IMR-90 (cell line): Measurements from ENCODE around the gene CCDC177. TPM values are rescaled to one million over a fixed set of nuclear protein-coding genes. Genes with fewer than 3 reads are reported as not detected.

Experiments
- ATAC-seq: fragments of 200-7000 bp; cut with Tn5 transposase; 2 replicates; pipeline ENCODE4 v1.9.1; 2020; ENCODE audit warnings: low read depth, mild to moderate bottlenecking, moderate library complexity
- BruUV-seq: library from RNA; stranded (reverse); fragments of 400-500 nt; replicated peaks from 2 replicates; lab custom pipeline; 2021; lab: Mats Ljungman, UMichigan
- CTCF ChIA-PET: fragments of 300-600 bp; formaldehyde crosslinking; extraction: SDS; loops from one replicate; lab custom pipeline; 2021; ENCODE audit warnings: antibody characterized with exemption; lab: Yijun Ruan, JAX
- POLR2A ChIA-PET: fragments of 300-600 bp; sonication (Branson Sonifier 250); formaldehyde crosslinking; loops from one replicate; lab custom pipeline; 2022; ENCODE audit warnings: antibody characterized with exemption; ENCODE audit not compliant: unreplicated experiment; lab: Charles Lee
- DNase-seq: peaks from one replicate; pipeline ENCODE4 v3.0.0; 2013
- H2AFZ ChIP-seq: replicated peaks from 2 replicates; pipeline ENCODE3; 2013; ENCODE audit warnings: low read length, mild to moderate bottlenecking; ENCODE audit not compliant: poor library complexity
- H2AK5ac ChIP-seq: 2 replicates; pipeline ENCODE4 v1.6.1; 2013; ENCODE audit warnings: low read depth, low read length, inconsistent platforms
- H2AK9ac ChIP-seq: replicated peaks from 2 replicates; pipeline ENCODE3; 2013; ENCODE audit warnings: mild to moderate bottlenecking, low read depth, low read length, moderate library complexity; ENCODE audit not compliant: poor library complexity
- H2BK120ac ChIP-seq: 2 replicates; pipeline ENCODE4 v1.6.1; 2013; ENCODE audit warnings: low read depth, low read length, inconsistent platforms
- H2BK15ac ChIP-seq: 3 replicates; pipeline ENCODE4 v1.6.1; 2013; ENCODE audit warnings: low read depth, low read length, inconsistent platforms
- H2BK20ac ChIP-seq: 2 replicates; pipeline ENCODE4 v1.6.1; 2013; ENCODE audit warnings: low read depth, mild to moderate bottlenecking, inconsistent platforms, low read length, moderate library complexity
- H2BK5ac ChIP-seq: 2 replicates; pipeline ENCODE4 v1.6.1; 2013; ENCODE audit warnings: mild to moderate bottlenecking, low read depth, low read length, inconsistent platforms; ENCODE audit not compliant: poor library complexity, severe bottlenecking
- H3K14ac ChIP-seq: replicated peaks from 2 replicates; pipeline ENCODE4 v1.6.1; 2013; ENCODE audit warnings: low read depth, low read length, inconsistent platforms
- H3K18ac ChIP-seq: 2 replicates; pipeline ENCODE4 v1.6.1; 2013; ENCODE audit warnings: low read depth, low read length, control low read depth
- H3K23ac ChIP-seq: 2 replicates; pipeline ENCODE4 v1.6.1; 2013; ENCODE audit warnings: low read depth, low read length, inconsistent platforms
- H3K27ac ChIP-seq: 2 replicates; pipeline ENCODE4 v1.5.1; 2013; ENCODE audit warnings: mild to moderate bottlenecking, control low read depth, low read length; ENCODE audit not compliant: insufficient read depth
- H3K27me3 ChIP-seq: 2 replicates; pipeline ENCODE4 v1.6.1; 2013; ENCODE audit warnings: low read length; ENCODE audit not compliant: control insufficient read depth, insufficient read depth
- H3K36me3 ChIP-seq: 2 replicates; pipeline ENCODE4 v1.6.1; 2013; ENCODE audit warnings: low read length, mixed read lengths; ENCODE audit not compliant: control insufficient read depth, insufficient read depth
- H3K4ac ChIP-seq: 2 replicates; pipeline ENCODE4 v1.6.1; 2013; ENCODE audit warnings: low read depth, low read length, inconsistent platforms
- H3K4me1 ChIP-seq: 2 replicates; pipeline ENCODE4 v1.6.1; 2013; ENCODE audit warnings: low read length, mixed read lengths; ENCODE audit not compliant: control insufficient read depth, insufficient read depth
- H3K4me2 ChIP-seq: 2 replicates; pipeline ENCODE4 v1.6.1; 2013; ENCODE audit warnings: low read depth, mild to moderate bottlenecking, control low read depth, low read length, moderate library complexity
- H3K4me3 ChIP-seq: 2 replicates; pipeline ENCODE4 v1.5.1; 2013; ENCODE audit warnings: low read depth, mild to moderate bottlenecking, control low read depth, low read length, moderate library complexity; ENCODE audit not compliant: insufficient read depth
- H3K56ac ChIP-seq: 2 replicates; pipeline ENCODE4 v1.6.1; 2013; ENCODE audit warnings: low read length, inconsistent platforms; ENCODE audit not compliant: insufficient read depth; ENCODE audit errors: extremely low read depth
- H3K79me1 ChIP-seq, 2 experiments: 2 replicates each; pipeline ENCODE4 v1.6.1; 2013; ENCODE audit warnings: low read length in 2 of 2, inconsistent platforms in 1 of 2, low read depth in 1 of 2
- H3K9ac ChIP-seq: 2 replicates; pipeline ENCODE4 v1.6.1; 2013; ENCODE audit warnings: low read depth, low read length, control low read depth
- H3K9me1 ChIP-seq: 2 replicates; pipeline ENCODE4 v1.6.1; 2013; ENCODE audit warnings: low read length, inconsistent platforms; ENCODE audit not compliant: insufficient read depth
- H3K9me3 ChIP-seq: 2 replicates; pipeline ENCODE4 v1.6.1; 2013; ENCODE audit warnings: low read length; ENCODE audit not compliant: control insufficient read depth, insufficient read depth
- H4K20me1 ChIP-seq: 2 replicates; pipeline ENCODE4 v1.6.1; 2013; ENCODE audit warnings: low read length, inconsistent platforms; ENCODE audit not compliant: insufficient read depth
- H4K5ac ChIP-seq: 2 replicates; pipeline ENCODE4 v1.6.1; 2013; ENCODE audit warnings: mild to moderate bottlenecking, low read depth, low read length, control low read depth
- H4K8ac ChIP-seq, 2 experiments: 2 replicates each; pipeline ENCODE4 v1.6.1; 2013; ENCODE audit warnings: low read depth in 2 of 2, low read length in 2 of 2, control low read depth in 1 of 2, inconsistent platforms in 1 of 2
- H4K91ac ChIP-seq: 2 replicates; pipeline ENCODE4 v1.6.1; 2013; ENCODE audit warnings: low read depth, low read length, inconsistent platforms; ENCODE audit not compliant: insufficient read depth
- BHLHE40 ChIP-seq: fragments of 150-350 bp; IDR thresholded peaks from 2 replicates; pipeline ENCODE4 v1.6.1; 2016; ENCODE audit warnings: mild to moderate bottlenecking, low read depth, low read length
- CTCF ChIP-seq: conservative IDR thresholded peaks from 2 replicates; pipeline ENCODE4 v1.5.1; 2012; ENCODE audit warnings: mild to moderate bottlenecking, low read depth, low read length, improper control_type of control experiment
- MAZ ChIP-seq: IDR thresholded peaks from 2 replicates; pipeline ENCODE4 v1.6.1; 2012; ENCODE audit warnings: low read depth, mild to moderate bottlenecking, low read length, improper control_type of control experiment, moderate library complexity, borderline replicate concordance
- NFE2L2 ChIP-seq: fragments of 150-350 bp; IDR thresholded peaks from 2 replicates; pipeline ENCODE4 v1.6.1; 2016; ENCODE audit warnings: low read depth, mild to moderate bottlenecking, low read length
- RAD21 ChIP-seq: IDR thresholded peaks from 2 replicates; pipeline ENCODE4 v1.6.1; 2012; ENCODE audit warnings: low read length, improper control_type of control experiment
- RCOR1 ChIP-seq: IDR thresholded peaks from 2 replicates; pipeline ENCODE4 v1.6.1; 2012; ENCODE audit warnings: mild to moderate bottlenecking, low read length, improper control_type of control experiment; ENCODE audit not compliant: insufficient replicate concordance
- SMC3 ChIP-seq: fragments of 150-350 bp; IDR thresholded peaks from 2 replicates; pipeline ENCODE4 v1.6.1; 2016; ENCODE audit warnings: low read depth, mild to moderate bottlenecking, antibody characterized with exemption, low read length, moderate library complexity
- WGBS, 2 experiments: methylation state at CpG; one replicate each; pipeline versions ENCODE4 v1.1.5 to v1.1.7; 2013; ENCODE audit warnings: missing lambda C conversion rate in 2 of 2; ENCODE audit not compliant: insufficient read length in 1 of 2; ENCODE audit errors: extremely low coverage in 2 of 2; 5-methylcytosine and 5-hydroxymethylcytosine counted together
- dilution Hi-C: fragments of 300-500 bp; cut with HindIII; formaldehyde crosslinking; loops from one replicate; pipeline ENCODE4 v1.14.3; 2018; ENCODE audit warnings: low sequenced_read_pairs; ENCODE audit not compliant: unreplicated experiment
- in situ Hi-C: fragments of 300-500 bp; cut with MboI; formaldehyde crosslinking; loops from 3 replicates; pipeline ENCODE4 v1.14.3; 2019; ENCODE audit warnings: low sequenced_read_pairs, inconsistent platforms, mixed read lengths
- intact Hi-C: fragments of 100-400 bp; cut with micrococcal nuclease; formaldehyde crosslinking; loops from 2 replicates; pipeline ENCODE4 v1.10.0; 2022
- polyA plus RNA-seq, 3 experiments: library from polyadenylated mRNA; depleted of rRNA; stranded (reverse); fragments of >200 nt; gene quantifications; 2 replicates each; pipeline ENCODE4 v1.2.3, GENCODE V29; 2012; ENCODE audit warnings: low replicate concordance in 1 of 3
- total RNA-seq: library from RNA; depleted of rRNA; stranded (reverse); fragments of >200 nt; gene quantifications from 2 replicates; pipeline ENCODE4 v1.2.3, GENCODE V29; 2012
- TF ChIP-seq, protein P1 (sequence below): fragments of 150-350 bp; IDR thresholded peaks from 2 replicates; pipeline ENCODE4 v1.6.1; 2016; ENCODE audit warnings: low read depth, mild to moderate bottlenecking, low read length, moderate library complexity, borderline replicate concordance

CCDC177 gene
- total and polyA plus RNA-seq, 2 of the 4 experiments (the other 2 are of a cell fraction), result not detected

- H3K4me3 ChIP-seq, result no peak overlapping the region
- no peak overlapping the region for H4K91ac ChIP-seq
- no peak overlapping the region for H3K56ac ChIP-seq
- H2BK5ac ChIP-seq, result no peak overlapping the region
- in situ Hi-C loops (no loop called here), intact Hi-C loops (no loop called here), dilution Hi-C loops (no loop called here)
- no peak overlapping the region for H2BK120ac ChIP-seq
- H3K9me1 ChIP-seq, result no peaks in the 10 kb centered on the region
- H3K4me2 ChIP-seq, result peak overlapping the region; percentile 7; the same call in 1 of the 2 replicates
- ChIA-PET CTCF (interaction anchor here (0.6 to 1.5 kb wide), 5 partner anchors 10 to 43 kb away, joined by 3 to 5 read pairs (median 4); partner anchors contain the start of gene CCDC177), POLR2A (no interaction called here)
- H3K4me1 ChIP-seq, result no peaks in the 10 kb centered on the region
- H4K8ac ChIP-seq, result no peak overlapping the region
- H3K4ac ChIP-seq, result no peak overlapping the region
- 0% methylated on average over 1 of the region's 46 CpGs; no CpG with 5 or more reads in 1 of the 2 experiments for whole genome bisulfite sequencing, 2 experiments
- no peak overlapping the region for H3K9ac ChIP-seq
- H3K27ac ChIP-seq, result no peak overlapping the region
- no peak for DNase-seq
- H3K18ac ChIP-seq, result no peak overlapping the region
- H2AK5ac ChIP-seq, result no peak overlapping the region
- no peaks in the 10 kb centered on the region for H4K20me1 ChIP-seq
- H3K36me3 ChIP-seq, result no peaks in the 10 kb centered on the region
- no peak overlapping the region for H2AK9ac ChIP-seq
- H3K9me3 ChIP-seq, result no peaks in the 10 kb centered on the region; the same call in 1 of the 2 replicates
- no peak overlapping the region for H3K14ac ChIP-seq
- no peaks in the 10 kb centered on the region for H3K79me1 ChIP-seq
- H2AFZ ChIP-seq, result peak overlapping the region; percentile 74
- H4K5ac ChIP-seq, result no peak overlapping the region
- no peak overlapping the region for H2BK15ac ChIP-seq
- TF ChIP-seq NFE2L2 (no peak), SMC3 (peak; percentile 30; the same call in 1 of the 2 replicates), MAZ (peak; percentile 31; the same call in 1 of the 2 replicates), CTCF (peak; percentile 55), BHLHE40 (no peak), RAD21 (peak; percentile 44), RCOR1 (no peak)
- TF ChIP-seq, protein P1, sequence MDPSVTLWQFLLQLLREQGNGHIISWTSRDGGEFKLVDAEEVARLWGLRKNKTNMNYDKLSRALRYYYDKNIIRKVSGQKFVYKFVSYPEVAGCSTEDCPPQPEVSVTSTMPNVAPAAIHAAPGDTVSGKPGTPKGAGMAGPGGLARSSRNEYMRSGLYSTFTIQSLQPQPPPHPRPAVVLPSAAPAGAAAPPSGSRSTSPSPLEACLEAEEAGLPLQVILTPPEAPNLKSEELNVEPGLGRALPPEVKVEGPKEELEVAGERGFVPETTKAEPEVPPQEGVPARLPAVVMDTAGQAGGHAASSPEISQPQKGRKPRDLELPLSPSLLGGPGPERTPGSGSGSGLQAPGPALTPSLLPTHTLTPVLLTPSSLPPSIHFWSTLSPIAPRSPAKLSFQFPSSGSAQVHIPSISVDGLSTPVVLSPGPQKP, result no peak
- no peak overlapping the region for H3K23ac ChIP-seq
- peaks cover 27% of the 10 kb centered on the region for H3K27me3 ChIP-seq
- peak; percentile 82 for ATAC-seq
- no TSS peak for BruUV-seq
- H2BK20ac ChIP-seq, result no peak overlapping the region
Observed at GRCh38 chr14:69547701-69548348, 26.8 kb downstream of the CCDC177 start.
